Epithelial cell of proximal tubule (primary cell): ENCODE measurements around the gene MYO9A. TPM values are rescaled to one million over a fixed set of nuclear protein-coding genes. Genes with fewer than 3 reads are reported as not detected.

Experiments used
- DNase-seq: peaks from one replicate; pipeline ENCODE4 v3.0.0-alpha.2; 2011; ENCODE audit warnings: low read depth
- H3K4me3 ChIP-seq: 2 replicates; pipeline ENCODE4 v1.5.1; 2011; ENCODE audit warnings: low read depth, mild to moderate bottlenecking, low read length
- total RNA-seq: library from RNA; depleted of rRNA; stranded (reverse); fragments of >200 nt; gene quantifications from 2 replicates; pipeline ENCODE4 v1.2.3, GENCODE V29; 2015
- TF ChIP-seq, protein P1 (sequence below): conservative IDR thresholded peaks from 2 replicates; pipeline ENCODE4 v1.5.1; 2012; ENCODE audit warnings: low read depth, mild to moderate bottlenecking, low read length

MYO9A gene
- total RNA-seq, 1 donor from 2014 or later, result 18.1 TPM

- no peak overlapping the region for H3K4me3 ChIP-seq
- no peak for DNase-seq
- TF ChIP-seq, protein P1, sequence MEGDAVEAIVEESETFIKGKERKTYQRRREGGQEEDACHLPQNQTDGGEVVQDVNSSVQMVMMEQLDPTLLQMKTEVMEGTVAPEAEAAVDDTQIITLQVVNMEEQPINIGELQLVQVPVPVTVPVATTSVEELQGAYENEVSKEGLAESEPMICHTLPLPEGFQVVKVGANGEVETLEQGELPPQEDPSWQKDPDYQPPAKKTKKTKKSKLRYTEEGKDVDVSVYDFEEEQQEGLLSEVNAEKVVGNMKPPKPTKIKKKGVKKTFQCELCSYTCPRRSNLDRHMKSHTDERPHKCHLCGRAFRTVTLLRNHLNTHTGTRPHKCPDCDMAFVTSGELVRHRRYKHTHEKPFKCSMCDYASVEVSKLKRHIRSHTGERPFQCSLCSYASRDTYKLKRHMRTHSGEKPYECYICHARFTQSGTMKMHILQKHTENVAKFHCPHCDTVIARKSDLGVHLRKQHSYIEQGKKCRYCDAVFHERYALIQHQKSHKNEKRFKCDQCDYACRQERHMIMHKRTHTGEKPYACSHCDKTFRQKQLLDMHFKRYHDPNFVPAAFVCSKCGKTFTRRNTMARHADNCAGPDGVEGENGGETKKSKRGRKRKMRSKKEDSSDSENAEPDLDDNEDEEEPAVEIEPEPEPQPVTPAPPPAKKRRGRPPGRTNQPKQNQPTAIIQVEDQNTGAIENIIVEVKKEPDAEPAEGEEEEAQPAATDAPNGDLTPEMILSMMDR, result no peak
These were observed 294.9 kb downstream of the MYO9A start for GRCh38 chr15:71822890-71823630.

DNA sequence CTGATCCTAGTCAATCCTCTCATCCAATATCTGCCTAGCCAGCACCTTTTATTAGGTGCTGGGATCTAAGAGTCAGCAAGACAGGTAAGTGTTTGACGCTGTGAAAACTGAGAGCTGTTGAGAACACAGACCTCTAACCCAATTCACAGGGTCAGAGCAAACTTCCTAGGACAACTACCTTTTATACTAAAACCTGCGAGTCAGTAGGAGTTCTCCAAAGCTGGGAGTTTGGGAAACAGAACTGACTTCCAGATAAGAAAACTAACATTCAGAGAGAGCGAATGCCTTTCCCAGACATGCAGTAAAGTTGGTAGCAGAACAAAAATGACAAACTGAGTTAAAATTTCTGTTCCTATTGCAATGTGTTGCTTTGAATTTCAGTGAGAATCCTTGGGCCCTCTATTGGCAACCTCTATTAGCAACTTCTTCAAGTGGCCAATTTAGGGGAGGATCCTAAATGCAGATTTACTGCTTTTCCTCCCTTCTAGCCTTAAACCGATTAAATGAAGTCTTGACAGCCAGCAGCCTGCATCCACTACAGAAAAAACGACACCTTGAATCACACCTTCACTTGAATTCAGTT, 296.3 kb downstream of the MYO9A start:
- no peak overlapping the region for H3K4me3 ChIP-seq
- DNase-seq, result no peak
- TF ChIP-seq, protein P1, result no peak

GRCh38 chr15:71820127-71820526, 297.8 kb downstream of the MYO9A start:
- TF ChIP-seq, protein P1, result no peak
- DNase-seq, result no peak
- no peak overlapping the region for H3K4me3 ChIP-seq

GRCh38 chr15:71817351-71817750, 300.6 kb downstream of the MYO9A start:
- H3K4me3 ChIP-seq, result no peak overlapping the region
- TF ChIP-seq, protein P1, result no peak
- DNase-seq, result no peak

GRCh38 chr15:71815301-71815700, 302.6 kb downstream of the MYO9A start:
- TF ChIP-seq, protein P1, result no peak
- no peak for DNase-seq
- no peak overlapping the region for H3K4me3 ChIP-seq

- H3K4me3 ChIP-seq, result no peak overlapping the region
- TF ChIP-seq, protein P1, result no peak
- no peak for DNase-seq
These were observed 304.1 kb downstream of the MYO9A start for GRCh38 chr15:71813723-71814470.
